Stimulated activated CD8-positive, alpha-beta memory T cell treated with anti-CD3 and anti-CD28 coated beads, Interleukin-12 subunit alpha, Interleukin-12 subunit beta, amount 100 ng/mL, for 1 hour (primary cell): ENCODE measurements around the gene TSSK2.
A peak's percentile ranks its signal among the peaks of the same experiment; 100 is the strongest.
"Not testable (repeated sequence)": the region's sequence is repeated elsewhere in the genome, so short reads cannot be mapped to it uniquely, and the experiment has no call there.

Experiments used
- DNase-seq: peaks from one replicate; pipeline ENCODE4 v3.0.0-alpha.2; 2020; ENCODE audit warnings: low read depth

Gene TSSK2

DNA sequence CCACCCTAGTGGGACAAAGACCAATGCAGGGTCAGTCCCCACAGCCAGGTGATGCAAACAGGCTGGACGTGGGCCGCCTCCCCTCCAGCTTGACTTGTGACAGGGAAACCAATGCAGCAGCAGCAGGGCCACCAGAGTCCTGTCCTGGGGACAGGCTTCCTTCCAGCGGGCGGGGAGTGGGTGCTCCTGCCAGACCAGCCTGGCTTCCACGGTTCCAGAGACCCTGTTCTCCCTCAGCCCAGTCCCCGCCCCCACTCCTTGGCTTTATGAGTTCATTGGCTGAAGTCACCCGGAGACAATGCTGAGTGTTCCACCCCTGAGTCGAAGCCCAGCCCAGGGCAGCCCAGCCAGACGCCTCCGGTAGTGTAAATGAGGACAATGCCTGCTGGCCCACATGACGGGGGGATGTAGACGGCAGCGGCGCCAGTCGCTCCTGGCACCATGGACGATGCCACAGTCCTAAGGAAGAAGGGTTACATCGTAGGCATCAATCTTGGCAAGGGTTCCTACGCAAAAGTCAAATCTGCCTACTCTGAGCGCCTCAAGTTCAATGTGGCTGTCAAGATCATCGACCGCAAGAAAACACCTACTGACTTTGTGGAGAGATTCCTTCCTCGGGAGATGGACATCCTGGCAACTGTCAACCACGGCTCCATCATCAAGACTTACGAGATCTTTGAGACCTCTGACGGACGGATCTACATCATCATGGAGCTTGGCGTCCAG is at the start of gene TSSK2:
TSS of gene TSSK2 (plus strand) at position 350 of the 726 bp plus-strand sequence. CDS start at position 442, 92 bp downstream.
- DNase-seq, result no peak

GRCh38 chr22:19081351-19081750 is 49.8 kb upstream of the TSSK2 start:
- DNase-seq, result no peak

GRCh38 chr22:19082101-19082500 is 49.0 kb upstream of the TSSK2 start:
- no peak for DNase-seq

DNA sequence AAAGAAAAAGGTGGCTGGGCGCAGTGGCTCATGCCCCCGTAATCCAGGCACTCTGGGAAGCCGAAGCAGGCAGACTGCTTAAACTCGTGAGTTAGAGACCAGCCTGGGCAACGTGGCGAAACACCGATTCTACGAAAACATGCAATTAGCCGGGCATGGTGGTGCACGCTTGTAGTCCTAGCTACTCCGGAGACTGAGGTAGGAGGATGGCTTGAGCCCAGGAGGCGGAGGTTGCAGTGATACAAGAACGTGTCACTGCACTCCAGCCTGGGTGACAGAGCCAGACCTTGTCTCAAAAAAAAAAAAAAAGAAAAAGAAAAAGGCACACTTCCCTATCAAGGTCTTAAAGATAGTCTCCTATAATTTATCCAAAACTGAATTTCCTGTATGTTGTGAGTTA is 48.3 kb upstream of the TSSK2 start:
- DNase-seq, result no peak

- DNase-seq, result not testable (repeated sequence)
Measured at GRCh38 chr22:19084126-19084525, 47.0 kb upstream of the TSSK2 start.

GRCh38 chr22:19084586-19084985 is 46.5 kb upstream of the TSSK2 start:
- DNase-seq, result not testable (repeated sequence)

DNA sequence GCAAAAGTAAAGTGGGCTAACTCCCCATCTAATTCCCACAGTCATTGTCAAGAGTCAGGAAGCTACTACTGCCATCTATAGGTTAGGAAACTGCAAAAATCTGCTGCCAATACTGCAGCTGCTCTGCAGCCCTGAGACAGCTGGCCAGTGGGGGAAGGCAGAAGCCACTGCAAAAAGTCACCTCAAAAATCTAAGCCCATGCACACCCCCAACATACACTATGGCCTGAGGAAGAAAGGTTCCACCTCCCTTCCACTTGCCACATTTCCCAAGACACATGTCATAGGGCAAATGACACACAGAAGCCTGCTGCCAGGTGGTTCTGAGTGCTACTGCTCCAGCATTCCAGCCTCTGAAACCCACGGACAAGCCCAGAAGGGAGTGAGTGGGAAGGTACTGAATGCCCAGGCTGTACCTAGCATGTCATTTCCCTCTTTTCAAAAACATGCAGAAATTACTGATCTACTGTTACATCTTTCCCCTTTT is 45.8 kb upstream of the TSSK2 start:
- no peak for DNase-seq

GRCh38 chr22:19086417-19086816 is 44.7 kb upstream of the TSSK2 start:
- DNase-seq, result no peak

DNA sequence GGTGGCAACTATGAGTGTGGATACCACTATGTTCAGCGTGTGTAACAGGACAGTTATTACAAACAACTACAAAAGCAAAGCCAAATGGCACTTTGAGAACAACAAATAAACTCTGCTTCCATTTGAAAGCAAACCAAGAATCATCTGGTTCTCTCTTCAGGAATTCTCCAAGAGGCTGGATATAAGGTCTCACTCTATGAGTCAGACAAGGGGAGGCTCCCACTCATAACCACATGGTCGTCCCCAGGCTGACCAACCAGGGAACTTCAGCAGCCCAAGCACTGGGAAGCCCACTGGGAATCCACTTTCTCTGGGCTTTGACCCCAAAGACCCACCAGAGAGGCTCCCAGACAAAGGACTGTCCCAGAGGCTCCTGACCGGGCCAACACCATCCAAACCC is 44.2 kb upstream of the TSSK2 start:
- no peak for DNase-seq

- DNase-seq, result no peak
Measured at GRCh38 chr22:19088866-19089595, 42.1 kb upstream of the TSSK2 start.

DNA sequence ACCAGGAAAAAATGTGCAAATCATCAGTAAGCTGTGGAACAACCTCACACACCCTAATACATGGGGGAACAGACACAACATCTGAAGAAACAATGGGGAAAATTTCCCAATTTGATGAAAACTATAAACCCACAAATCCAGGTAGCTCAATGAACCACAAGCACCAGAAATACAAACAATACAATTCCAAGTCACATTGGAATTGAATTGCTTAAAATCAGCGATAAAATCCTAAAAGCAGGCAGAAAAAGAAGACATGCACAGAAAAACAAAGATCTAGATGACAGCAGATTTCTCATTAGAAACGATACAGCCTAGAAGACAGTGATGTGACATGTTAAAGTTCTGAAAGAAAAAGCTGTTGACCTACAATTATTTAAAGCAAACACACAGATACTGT is 40.9 kb upstream of the TSSK2 start:
- DNase-seq, result no peak

GRCh38 chr22:19090586-19091127 is 40.5 kb upstream of the TSSK2 start:
- DNase-seq, result no peak

- no peak for DNase-seq
Measured at GRCh38 chr22:19092725-19093124, 38.4 kb upstream of the TSSK2 start.

GRCh38 chr22:19094393-19094997 is 36.6 kb upstream of the TSSK2 start:
- no peak for DNase-seq

GRCh38 chr22:19096555-19096954 is 34.6 kb upstream of the TSSK2 start:
- DNase-seq, result no peak

DNA sequence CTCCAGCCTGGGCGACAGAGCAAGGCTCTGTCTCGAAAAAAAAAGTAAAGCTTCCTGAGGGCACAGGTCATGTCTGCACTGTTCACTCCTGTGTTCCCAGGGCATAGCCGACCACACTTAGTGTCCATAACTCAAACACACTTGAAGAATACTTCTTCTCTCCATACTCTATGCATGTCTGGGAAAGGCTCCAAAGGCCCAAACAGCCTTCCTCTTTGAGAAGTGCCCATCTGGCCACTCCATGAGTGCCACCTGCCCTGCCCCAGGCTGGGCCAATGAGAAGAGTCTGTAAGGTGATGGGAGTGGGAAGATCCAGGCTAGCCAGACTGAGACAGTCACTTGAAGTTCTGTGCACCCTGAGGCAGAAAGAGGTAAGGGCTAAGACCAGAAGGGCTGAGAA is 33.6 kb upstream of the TSSK2 start:
- no peak for DNase-seq

DNA sequence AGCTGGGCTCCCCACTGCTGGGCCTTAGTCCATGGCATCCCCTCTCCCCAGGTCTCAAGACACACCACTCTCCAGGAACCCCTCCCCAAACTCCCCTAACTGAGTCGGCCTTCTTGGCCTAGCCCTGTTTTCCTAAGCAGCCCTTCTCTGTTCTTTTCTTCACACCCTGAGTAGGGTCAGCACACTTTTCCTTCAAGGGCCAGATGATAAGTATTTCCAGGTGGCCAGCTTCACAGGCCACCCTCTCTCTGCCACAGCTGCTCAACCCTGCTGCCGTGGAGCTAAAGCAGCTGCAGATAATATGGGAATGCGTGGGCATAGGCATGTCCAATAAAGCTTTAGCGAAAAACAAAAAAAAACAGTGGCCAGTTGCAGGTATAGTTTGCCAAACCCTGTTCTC is 33.0 kb upstream of the TSSK2 start:
- DNase-seq, result no peak

DNA sequence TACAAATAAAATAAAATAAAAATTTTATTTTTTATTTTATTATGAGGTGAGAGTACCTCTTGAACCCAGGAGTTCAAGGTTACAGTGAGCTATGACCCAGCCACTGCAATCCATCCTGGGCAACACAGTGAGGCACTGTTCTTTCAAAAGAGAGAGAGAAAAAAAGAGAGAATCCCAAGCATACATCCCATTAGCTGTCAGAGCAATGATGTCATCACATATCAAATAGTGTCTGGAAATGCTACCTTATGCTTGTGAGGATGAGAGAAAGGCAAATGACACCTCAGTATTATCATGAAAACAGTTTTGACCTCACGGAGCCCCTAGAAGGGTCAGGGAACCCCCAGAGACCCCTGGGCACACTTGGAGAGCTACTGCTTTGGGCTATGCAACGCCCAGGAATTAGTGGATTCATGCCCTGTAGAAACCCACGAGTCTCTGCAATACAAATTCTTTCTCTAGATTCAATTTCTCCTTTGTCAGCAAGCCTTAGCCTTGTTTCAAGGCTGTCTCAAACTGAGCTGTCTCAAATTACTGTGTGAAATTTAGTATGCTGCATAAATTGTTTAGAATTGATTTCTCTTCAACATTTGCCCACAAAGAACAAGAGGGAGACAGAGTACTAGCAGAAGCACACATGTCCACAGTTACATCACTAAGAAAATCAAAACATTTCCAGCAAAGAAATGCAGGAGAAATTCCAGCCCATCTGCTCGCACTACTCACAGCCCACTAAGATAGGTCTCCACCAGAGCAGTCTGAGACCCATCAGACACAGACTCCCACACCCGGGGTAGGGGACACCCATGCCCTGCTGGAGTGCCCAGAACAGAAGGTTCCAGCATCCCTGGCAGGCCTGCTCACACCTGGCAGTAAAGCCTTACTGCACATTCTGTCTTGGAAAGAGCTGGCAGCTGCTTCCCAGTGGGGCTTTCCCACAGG is 27.0 kb upstream of the TSSK2 start:
- no peak for DNase-seq

DNA sequence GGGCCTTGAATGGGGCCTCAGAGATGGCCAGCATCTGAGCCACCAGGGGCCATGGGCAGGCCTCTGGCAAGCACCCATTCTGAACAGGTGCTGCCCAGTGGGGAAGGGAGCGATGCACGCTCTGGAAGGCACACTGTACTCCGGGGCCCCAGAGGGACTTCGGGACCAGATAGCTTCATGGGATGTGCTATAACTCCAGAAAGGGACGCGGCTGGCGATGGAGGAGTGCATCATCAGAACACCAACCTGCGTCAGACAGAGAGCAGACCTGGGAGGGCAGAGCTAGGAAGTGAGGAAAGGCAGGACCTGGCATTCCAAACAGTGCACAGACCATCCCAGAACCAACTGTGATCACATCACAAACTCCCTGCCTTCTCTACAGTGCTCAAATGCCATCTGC is 25.7 kb upstream of the TSSK2 start:
- no peak for DNase-seq

DNA sequence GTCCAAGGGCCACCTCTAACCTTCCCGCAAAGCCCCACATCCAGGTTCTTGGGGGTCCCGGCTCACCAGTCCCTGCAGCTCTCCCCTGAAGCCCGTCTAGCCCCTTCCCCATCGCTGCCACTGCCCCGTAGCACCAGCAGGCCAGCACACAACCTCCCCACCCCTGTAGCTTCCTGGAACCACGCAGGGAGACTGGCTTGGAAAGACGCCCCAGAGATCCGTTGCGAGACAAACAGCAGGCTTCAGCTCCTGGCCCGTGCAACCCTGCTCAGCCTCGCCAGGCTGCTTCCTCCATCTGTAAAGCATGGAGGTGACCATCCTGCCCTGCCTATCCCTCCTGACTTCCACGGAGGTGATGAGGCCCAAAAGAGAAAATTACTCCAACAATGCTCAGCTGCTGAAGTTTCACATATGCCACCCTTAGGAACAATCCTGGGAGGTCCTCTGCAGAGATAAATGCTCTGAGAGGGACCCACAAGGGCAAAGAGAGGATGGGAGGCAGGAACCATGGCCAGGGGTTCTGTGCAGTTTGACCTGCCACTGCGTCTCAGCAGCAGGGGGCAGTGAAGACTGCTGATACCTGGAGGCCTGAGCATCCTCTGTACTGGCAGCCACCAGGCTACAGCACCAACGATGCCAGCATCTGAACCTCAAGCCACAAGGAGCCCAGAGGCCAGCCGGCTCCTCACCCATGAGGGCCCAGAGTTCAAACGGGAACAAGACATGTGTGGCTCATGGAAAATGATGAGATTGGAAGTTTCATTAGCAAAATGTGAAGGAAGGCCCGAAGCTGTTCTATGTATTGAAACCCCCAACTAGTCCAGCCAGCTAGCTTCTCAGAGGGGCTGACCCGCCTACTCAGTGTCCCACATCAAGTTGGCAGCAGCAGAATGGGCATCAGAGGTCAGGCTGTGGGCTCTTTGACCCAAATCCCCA is 25.0 kb upstream of the TSSK2 start:
- peak; percentile 20 for DNase-seq
